Hematopoietic multipotent progenitor cell treated with erythropoietin and hydrocortisone succinate and interleukin-3 and kit ligand, for 6 days (in vitro differentiated cells): ENCODE results near the gene DHCR24.

Experiments
- DNase-seq: peaks from one replicate; pipeline ENCODE4 v3.0.0-alpha.2; 2015

Gene DHCR24

DNA sequence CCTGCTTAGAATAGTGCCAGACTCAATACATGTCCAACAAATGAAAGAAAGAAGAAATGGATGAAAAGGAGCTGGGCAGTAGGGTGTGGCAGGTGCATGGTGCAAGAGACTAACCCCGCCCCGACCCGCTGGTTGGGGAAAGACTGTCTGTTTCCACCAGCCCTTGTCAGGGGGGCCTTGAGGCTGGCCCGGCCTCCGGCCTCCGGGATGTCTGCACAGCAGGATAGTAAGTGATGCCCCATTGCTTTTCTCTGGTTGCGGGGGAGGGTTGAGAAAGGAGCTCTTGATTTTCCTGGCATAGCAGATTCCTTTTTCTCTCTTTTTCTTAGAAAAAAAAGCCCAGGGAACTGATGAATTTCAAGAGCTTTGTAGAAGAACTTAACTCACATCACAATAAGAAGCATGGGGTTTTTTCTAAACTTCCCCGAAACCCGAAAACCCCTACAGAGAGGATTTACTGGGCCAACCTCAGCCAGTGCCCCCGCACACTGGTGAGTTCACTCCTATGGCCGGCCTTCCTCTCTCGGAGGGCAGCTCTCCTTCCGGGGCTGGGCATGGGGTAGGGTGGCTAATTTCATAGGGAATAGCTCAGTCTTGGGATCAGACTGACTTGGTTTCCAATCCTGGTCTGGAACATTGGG lies 73.4 kb downstream of the DHCR24 start:
- DNase-seq: no peak

DNA sequence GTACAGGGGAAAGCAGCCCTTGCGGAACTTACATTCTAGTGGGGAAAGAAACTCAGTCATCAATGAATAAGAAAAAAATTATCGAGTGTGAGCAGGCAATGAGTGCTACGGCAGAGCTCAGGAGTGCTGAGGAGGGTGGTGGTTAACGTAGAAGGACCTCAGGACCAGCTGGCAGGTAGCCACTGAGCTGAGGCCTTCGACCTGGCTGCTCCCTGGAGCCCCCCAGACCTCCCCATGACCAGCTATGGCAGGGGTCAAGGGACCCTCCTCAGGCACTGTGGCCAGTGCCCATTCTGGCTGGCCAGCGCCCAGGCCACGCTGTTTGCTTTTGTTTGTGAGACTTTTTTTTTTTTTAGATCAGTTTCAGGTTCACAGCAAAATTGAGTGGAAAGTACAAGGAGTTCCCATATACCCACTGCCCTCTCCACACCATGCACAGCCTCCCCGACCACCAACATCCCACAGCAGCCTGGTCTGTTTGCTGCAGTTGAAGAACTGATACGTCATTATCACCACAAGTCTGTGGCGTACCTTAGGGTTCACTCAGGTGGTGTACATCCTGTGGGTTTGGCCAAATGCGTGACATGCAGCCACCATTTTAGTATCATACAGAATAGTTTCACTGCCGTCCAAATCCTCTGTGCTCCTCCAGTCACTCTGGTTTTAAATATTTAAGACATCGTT lies 74.1 kb downstream of the DHCR24 start:
- DNase-seq: no peak

DNA sequence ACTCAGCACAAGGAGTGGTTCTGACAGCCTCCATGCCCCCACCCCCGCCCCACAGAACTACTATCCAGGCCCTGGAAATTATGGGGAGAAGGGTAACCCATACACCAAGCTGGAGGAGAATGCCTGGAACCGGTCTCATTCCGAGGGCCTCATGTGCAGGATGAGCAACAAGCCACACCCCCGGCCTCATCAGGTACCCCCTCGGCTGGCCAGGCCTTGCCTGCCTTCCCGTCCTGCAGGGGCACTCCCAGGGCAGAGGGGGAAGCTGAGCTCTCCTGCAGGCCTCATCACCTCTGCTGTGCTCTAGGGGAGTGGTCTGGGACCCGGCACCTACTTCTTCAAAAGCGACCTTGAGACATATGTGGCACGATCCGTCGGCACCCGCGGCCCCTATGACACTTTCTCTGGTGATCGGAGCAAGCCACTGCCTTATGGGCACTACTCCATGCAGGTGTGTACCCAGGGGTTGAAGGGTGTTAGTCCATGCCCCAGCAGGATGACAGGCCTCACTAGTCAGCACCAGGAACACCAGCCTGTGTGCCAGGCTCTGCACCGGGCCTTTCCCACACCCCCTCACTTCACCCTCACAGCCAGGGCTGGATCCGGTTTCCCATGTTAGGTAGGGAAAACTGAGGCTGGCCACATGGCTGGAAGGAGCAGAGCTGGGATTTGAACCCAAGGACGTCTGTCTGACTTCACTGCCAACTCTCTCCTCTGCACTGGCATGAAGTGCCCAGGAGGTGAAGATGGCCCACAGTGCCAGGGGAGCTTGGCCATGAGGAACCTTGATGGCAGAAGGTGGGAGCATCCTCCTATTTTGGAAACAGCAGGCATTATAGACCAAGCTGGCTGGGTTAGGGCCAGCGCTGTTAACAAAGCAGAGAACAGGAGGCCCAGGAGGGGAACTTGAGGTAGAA lies 75.0 kb downstream of the DHCR24 start:
- no peak for DNase-seq

DNA sequence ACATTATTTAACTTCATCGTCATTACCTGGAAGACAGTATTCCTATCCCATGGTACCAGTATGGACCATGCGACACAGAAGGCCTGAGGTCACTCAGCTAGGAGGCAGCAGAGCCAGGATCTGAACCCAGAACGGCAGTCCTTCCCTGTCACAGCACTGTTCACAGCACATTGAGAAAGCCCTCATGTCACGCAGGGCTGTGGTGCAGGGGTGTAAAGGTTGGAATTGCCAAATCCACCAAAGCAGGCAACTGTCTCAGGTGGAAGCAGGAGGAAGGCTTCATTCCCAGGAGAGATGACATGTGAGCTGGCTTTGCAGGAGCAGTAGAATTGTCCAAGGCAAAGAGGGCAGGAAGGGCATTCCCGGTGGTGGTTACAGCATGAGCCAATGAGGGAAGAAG lies 75.9 kb downstream of the DHCR24 start:
- no peak for DNase-seq

DNA sequence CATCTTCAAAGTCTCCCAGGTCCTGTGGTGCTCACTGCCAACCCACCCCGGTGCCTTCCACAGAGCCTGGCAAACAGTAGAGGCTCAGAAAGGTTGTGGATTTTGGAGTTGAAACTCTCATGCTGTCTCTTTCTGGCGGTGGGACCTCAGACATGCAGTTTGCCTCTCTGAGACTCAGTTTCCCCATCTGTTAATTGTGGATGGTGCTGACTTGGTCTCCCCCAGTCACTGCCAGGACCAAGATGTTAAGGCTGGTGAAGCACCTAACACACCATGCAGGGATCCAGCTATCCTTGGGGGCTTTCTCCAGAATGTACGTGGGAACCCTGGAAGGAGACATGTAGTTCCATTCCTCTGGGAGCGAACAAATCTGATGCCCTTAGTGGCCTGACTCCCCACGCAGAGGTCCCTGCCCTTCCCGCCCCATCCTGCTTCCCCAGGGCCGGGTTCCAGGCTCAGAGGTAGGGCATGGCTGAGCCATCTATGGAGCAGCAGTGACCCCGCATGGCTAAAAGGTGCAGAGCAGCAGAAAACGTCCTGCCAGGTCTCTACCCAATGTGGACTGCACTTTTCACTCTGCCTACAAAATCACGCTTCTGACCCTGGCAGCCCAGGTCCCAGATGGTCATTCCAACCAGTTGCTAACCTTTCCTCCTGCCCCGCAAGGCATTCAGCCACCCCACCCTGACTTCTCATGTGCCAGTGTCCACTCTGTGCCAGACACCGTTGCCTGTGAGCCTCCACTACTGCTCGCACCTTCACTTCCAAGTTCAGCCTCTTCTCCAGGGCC lies 76.6 kb downstream of the DHCR24 start:
- peak; percentile 85 for DNase-seq

DNA sequence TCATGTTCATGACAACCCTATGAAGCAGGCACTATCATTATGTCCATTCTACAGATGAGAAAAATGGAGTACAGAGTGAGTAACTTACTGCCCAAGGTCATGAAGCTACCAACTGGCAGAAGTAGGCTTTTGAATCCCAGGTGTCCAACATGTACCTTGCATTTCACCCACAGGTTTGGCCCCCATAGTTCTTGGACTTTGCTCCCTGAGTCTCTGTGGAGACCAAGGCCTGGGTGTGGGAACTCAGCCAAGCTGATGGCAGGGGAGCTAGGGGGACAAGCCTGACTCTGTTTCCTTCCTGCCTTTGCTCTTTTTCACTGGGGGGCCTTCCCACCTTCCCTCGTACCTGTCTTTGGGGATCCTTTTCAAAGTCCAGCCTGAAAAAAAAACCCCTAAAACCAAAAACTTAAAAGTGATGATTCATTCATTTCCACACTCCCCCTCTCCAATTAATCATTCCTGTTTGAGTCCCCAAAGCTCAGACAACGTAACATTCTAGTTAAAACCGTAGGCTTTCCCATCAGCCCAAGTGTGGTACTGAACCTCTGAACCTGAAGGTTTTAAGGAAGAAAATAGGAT lies 77.4 kb downstream of the DHCR24 start:
- no peak for DNase-seq

DNA sequence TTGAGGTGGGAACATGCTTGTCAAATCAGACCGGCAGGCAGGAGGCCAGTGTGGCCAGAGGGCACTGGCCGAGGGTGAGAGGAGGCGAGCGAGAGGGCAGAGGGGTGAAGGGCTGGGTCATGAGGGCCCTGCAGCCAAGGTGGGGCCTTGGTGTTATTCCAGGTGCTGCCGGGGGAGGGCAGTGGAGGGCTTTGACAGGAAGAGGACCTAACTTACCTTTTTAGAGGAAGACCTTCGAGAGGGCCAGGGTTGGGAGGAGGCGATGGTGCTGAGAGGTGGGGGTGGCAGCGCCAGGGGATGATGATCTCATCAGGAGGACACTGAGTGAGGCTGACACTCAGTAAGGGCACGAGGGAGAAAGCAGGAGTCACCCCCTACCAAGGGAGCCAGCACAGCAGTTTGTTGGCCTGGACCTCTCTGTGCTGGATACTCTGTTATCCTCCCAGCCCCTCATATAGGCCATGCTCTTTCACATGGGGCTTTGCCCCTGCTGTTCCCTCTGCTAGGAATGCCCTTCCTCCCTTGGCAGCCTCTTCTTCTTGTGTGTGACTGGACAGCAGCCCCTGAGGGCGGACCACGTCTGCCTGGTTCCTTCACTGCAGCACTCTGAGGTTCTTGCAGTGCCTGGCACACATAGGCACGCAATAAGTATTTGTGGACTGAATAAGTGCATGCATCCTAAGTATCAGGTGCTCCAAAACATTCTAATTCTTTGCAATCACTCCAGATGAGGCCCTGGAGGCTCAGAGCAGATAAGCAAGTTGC lies 78.4 kb downstream of the DHCR24 start:
- DNase-seq: no peak

DNA sequence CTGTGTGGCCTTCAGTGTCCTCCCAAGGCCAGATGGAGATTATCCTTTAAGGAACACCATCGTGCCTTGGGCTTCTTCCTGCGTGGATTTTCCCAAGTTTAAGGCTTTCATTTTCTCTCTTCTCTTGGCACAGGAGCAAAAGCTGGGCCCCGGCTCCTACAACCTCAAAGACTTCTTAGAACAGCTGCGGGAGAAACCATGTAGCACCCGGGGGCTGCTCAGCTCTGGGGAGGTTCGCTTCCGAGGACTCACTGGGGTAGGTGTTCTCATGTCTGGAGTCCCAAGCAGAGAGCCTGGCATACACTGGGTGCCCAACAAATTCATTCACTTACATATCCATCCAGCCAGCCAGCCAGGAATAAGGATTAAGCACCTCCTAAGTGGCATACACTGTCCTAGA lies 79.2 kb downstream of the DHCR24 start:
- DNase-seq: no peak

DNA sequence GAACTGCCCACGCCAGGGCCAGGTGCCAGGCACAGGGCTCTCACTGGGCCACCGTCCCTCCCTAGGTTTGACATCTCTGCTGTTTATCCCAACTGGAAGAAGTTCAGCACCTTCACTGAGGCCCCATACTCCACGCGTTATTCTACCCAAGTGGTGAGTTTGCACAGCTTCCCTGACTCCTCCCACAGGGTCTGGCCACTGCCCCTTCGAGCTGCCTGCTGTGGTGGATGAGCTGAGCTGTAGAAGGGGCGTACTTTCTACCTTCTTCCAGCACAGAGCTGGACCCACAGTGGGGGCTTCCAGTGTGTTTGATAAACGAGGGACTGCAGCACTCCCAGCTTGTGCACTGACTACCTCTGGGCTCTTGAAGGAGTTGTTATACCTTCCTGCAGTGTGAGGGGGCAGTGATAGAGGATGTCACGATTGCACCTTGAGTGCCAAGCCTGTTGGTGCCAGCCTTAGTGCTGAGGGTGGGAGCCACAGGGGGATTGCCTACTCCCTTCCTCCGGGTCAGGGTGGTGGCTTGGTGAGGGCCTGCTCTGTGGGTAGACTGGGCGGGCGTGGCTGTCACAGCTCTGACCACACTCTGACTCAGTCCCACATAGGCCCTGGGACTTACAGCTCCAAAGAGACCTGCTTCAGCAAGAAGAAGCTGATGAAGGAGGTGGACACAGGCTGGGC lies 79.9 kb downstream of the DHCR24 start:
- DNase-seq: peak; percentile 82

DNA sequence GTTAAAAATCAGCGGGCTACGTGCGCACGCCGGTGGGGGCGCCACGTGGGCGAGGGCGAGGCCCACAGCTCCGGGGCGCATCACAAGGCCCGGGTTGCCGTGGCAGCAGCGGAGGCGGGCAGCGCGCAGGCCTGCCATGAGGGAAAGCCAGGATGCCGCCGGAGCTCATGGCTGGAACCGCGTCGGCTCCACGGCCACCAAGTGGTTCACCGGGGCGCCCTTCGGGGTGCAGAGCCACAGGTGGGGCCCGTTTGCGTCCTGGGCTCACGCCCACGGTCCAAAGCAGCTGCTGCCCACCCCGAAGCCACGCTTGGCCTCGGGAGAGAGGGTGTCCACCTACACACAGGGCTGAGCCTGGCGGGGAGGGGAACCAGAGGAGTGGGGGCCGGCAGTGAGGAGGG lies 81.0 kb downstream of the DHCR24 start:
- no peak for DNase-seq

DNA sequence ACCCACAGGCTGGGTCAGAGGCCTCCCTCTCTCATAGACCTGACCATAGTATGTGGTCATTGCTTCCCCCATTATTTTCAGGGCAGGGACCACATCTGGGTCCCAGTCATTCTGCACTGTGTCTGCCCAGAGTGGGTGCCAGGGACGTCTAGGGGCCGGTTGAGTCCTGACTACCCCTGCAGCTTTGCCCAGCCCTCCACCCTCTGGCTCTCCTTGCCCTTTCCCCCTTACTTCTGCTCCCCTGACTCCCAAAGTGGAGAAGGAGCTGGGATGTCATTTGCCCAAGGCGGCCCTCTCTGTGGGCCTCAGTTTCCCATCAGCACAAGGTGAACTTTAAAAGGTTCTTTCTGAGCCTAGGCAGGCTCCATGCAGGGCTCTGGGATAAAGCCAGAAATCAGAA lies 81.5 kb downstream of the DHCR24 start:
- no peak for DNase-seq

DNA sequence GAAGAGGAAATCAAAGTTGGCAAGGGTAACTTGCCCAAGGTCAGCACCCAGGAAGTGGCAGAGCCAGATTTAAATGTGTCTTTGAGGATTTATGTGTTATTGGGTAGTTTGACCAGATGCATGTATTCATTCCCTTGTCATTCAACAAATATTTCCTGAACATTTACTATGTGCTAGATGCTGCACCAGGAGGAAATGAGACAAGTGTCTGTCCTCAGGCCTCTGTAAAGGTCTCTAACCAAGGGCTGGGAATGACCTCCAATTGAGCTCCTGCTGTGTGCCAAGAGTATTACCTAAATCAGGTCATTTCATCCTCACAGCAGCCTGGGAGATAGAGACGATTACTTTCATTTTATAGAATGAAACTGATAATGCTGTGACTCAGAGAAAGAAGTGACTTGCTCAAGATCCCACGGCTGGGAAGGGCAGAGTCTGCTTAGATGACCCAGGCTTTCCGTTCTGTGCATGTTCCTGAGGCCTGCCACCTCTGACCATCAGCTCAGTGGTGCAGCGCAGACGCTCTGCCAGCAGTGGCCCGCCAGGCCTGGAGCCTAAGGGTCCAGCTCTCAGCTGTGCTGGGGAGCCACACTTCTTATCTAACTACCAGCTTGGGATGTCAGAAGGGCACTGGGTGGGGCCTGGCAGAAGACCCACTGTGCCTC lies 82.4 kb downstream of the DHCR24 start:
- DNase-seq: no peak

DNA sequence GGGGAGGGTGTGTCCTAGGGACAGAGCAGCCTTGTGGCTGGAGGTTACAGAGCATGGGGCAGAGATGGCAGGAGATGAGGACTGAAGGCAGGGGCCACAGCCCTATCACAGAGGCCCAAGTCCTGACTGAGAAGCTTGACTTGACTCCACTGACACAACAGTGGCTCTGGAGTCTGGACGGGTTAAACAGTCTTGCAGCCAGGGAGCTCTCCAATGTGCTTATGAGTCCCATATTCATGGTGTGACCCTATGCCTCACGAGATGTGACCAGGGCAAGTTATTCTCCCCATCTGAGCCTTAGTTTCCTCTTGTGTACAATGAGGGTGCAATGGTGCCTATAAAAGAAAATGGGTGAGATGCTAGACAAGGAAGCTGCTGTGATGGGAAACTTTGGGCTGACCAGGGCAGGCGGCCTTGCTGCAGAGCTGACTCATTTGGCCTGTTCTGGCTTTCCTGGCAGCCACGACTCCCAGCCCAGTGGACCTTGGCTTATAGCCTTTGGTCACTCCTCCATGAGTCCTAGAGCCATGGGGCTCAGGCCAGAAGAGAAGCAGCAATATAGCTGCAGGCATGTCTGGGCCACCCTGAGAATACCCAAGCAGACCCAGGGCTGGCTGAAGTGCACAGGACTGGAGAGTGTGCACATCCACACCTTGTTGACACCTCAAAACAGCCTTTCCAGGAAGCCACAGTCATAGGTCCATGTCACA lies 83.1 kb downstream of the DHCR24 start:
- DNase-seq: no peak

DNA sequence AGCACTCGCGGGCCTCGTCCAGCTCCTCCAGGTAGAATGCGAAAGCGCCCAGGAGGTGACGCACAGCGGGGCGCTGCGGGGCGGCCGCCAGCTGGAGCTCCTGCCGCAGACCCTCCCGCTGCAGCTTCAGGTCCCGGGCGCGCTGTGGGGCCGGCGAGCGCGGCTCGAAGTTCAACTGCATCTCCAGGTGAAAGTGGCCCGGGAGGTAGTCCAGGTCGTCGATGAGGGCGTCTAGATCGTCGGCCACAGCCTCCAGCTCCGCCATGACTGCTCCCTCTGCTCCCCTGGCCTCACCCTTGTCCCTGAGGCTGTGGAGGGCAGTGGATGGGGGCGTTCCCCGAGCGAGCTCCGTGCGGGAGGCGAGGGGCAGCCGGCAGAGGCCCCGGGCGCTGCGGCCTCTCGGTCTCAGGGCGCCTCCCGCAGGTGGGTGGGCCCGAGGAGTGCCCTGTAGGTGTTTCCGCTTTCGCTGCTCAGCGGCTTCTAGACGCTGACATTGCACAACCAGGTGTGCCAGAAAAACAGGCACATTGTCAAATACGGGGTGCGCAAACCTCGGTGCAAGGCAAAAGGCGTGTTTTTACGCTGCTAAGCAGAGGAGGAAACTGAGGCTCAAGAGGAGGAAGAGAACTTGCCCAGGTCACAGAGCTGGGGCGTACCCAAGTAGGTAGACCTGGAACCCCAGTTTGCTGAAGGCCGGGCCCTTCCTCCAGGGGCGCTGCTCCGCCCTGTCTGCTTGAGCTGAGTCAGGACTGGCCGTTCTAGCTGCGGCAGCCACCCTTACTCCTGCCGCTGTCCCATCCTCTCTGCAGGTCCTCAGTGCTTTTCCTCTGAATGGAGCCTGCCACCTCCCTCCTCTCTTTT lies 85.9 kb downstream of the DHCR24 start, which contains the start of gene TTC22:
Gene TTC22, minus strand, starts transcription at position 425 of the 861 bp plus-strand sequence. Its CDS starts 160 bp downstream, at position 265.
- DNase-seq: peak; percentile 80

DNA sequence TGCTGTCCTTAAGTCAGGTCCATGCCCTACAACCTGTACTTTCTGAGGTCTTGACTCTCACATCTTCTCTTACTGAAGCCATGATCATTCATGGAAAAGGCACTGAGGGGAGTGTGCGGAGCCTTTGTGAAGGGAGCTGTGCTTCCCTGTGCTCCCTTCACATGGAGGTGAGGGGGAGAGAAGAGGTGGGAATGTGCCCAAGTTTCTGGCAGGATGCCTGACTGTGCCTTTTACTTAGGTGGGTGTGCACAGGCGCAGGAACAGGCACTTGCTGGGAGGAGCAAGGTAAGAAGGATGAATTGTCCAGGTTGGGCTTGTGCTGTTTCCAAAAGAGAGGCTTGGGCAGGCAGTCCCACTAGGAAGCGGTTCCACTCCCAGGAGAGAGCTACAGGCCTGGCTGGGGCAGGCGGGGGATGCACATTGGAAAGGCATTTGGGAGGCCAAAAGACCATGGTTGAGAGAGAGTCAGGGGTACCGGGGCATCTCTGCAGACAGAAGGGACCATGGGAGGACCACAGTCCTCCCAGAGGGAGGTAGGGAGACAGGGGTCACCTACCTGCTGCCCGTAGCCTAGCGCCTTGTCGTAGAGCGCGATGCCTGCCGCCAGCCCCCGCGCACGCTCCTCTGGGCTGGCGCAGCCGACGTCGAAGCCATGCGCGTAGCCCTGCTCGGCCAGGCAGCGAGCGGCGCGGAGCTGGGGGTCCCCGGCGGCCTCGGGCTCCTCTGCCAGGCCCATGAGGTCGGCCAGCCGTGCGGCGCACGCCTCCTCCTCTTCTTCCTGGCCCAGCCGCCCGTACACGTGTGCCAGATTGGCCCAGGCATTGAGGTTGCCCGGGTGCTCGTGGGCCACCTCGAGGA lies 86.7 kb downstream of the DHCR24 start:
- no peak for DNase-seq
